ENCODE measurements around the gene SLC38A10. TPM values are rescaled to one million over a fixed set of nuclear protein-coding genes. Genes with fewer than 3 reads are reported as not detected.

The SLC38A10 gene
- total and polyA plus RNA-seq, 2 of the 13 experiments (the other 11 are each of a cell fraction or from before 2014, with no cell fraction given) = 23.4 to 55.8 TPM

DNA sequence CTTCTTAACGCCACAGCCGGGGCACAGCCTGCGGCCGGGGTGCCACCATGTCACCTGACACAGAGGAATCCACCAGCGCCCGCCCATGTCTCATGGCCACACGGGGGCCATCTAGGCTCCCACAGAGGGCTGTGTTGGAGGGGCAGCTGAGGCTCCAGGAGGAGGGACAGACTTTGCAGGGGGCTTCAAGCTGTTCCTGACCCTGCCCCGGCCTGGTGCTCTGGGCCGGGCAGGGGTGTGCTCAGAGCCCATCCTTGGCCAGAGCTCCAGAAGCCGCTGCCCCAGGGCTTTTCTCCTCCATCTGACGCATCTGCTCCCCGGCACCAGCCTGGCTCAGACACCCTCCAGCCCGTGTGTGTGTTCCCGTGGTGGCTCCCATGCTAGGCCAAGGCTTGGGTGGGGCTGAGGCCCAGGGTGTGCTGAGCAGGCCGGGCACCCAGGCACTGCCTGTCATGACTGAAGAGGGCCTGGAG lies 7.8 kb upstream of the SLC38A10 start (continued):
- TF ChIP-seq USF2 (IDR thresholded peaks at IDR 0.05; ENCODE audit: low read depth, low read length) (0 out of 2 replicates have a peak, but pooled peaks have one; percentile 20), USF2 (CRISPR knock-in tag; IDR thresholded peaks at IDR 0.05; ENCODE audit: borderline replicate concordance) (peak; percentile 51; the same call in 1 of the 2 replicates), SMARCC2 (IDR thresholded peaks at IDR 0.05) (no peak), SMC3 (IDR thresholded peaks at IDR 0.05; ENCODE audit: low read length) (peak; percentile 22; the same call in 1 of the 2 replicates), ZBTB7B (CRISPR knock-in tag; IDR thresholded peaks at IDR 0.05) (peak; percentile 68; the same call in 1 of the 2 replicates), TFE3 (CRISPR knock-in tag; IDR thresholded peaks at IDR 0.05) (peak; percentile 87), BHLHE40 (IDR thresholded peaks at IDR 0.05; ENCODE audit: low read length) (0 out of 2 replicates have a peak, but pooled peaks have one; percentile 22), GABPB1 (CRISPR knock-in tag; IDR thresholded peaks at IDR 0.05) (peak; percentile 23; the same call in 1 of the 2 replicates), ZNF841 (CRISPR knock-in tag; IDR thresholded peaks at IDR 0.05; ENCODE audit: borderline replicate concordance) (no peak), NRL (CRISPR knock-in tag; IDR thresholded peaks at IDR 0.05; ENCODE audit: borderline replicate concordance) (peak; percentile 85; the same call in 1 of the 2 replicates), SALL1 (CRISPR knock-in tag; IDR thresholded peaks at IDR 0.05) (0 out of 2 replicates have a peak, but pooled peaks have one; percentile 24), KDM5B (CRISPR knock-in tag; IDR thresholded peaks at IDR 0.05; ENCODE audit: borderline replicate concordance) (peak; percentile 35; the same call in 1 of the 2 replicates), MXD1 (CRISPR knock-in tag; IDR thresholded peaks at IDR 0.05) (no peak), MTA1 (CRISPR knock-in tag; IDR thresholded peaks at IDR 0.05; ENCODE audit: borderline replicate concordance) (0 out of 2 replicates have a peak, but pooled peaks have one; percentile 30), MYC (CRISPR knock-in tag; IDR thresholded peaks at IDR 0.05; ENCODE audit: borderline replicate concordance) (0 out of 2 replicates have a peak, but pooled peaks have one; percentile 19)
- TF ChIP-seq, protein P1, sequence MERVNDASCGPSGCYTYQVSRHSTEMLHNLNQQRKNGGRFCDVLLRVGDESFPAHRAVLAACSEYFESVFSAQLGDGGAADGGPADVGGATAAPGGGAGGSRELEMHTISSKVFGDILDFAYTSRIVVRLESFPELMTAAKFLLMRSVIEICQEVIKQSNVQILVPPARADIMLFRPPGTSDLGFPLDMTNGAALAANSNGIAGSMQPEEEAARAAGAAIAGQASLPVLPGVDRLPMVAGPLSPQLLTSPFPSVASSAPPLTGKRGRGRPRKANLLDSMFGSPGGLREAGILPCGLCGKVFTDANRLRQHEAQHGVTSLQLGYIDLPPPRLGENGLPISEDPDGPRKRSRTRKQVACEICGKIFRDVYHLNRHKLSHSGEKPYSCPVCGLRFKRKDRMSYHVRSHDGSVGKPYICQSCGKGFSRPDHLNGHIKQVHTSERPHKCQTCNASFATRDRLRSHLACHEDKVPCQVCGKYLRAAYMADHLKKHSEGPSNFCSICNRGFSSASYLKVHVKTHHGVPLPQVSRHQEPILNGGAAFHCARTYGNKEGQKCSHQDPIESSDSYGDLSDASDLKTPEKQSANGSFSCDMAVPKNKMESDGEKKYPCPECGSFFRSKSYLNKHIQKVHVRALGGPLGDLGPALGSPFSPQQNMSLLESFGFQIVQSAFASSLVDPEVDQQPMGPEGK (CRISPR knock-in tag; IDR thresholded peaks at IDR 0.05) = peak; percentile 52; the same call in 1 of the 2 replicates
- TF ChIP-seq, protein P2, sequence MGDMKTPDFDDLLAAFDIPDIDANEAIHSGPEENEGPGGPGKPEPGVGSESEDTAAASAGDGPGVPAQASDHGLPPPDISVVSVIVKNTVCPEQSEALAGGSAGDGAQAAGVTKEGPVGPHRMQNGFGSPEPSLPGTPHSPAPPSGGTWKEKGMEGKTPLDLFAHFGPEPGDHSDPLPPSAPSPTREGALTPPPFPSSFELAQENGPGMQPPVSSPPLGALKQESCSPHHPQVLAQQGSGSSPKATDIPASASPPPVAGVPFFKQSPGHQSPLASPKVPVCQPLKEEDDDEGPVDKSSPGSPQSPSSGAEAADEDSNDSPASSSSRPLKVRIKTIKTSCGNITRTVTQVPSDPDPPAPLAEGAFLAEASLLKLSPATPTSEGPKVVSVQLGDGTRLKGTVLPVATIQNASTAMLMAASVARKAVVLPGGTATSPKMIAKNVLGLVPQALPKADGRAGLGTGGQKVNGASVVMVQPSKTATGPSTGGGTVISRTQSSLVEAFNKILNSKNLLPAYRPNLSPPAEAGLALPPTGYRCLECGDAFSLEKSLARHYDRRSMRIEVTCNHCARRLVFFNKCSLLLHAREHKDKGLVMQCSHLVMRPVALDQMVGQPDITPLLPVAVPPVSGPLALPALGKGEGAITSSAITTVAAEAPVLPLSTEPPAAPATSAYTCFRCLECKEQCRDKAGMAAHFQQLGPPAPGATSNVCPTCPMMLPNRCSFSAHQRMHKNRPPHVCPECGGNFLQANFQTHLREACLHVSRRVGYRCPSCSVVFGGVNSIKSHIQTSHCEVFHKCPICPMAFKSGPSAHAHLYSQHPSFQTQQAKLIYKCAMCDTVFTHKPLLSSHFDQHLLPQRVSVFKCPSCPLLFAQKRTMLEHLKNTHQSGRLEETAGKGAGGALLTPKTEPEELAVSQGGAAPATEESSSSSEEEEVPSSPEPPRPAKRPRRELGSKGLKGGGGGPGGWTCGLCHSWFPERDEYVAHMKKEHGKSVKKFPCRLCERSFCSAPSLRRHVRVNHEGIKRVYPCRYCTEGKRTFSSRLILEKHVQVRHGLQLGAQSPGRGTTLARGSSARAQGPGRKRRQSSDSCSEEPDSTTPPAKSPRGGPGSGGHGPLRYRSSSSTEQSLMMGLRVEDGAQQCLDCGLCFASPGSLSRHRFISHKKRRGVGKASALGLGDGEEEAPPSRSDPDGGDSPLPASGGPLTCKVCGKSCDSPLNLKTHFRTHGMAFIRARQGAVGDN (CRISPR knock-in tag; IDR thresholded peaks at IDR 0.05) = peak; percentile 46; the same call in 1 of the 2 replicates

Data from HepG2 (cell line).